Measurements from ENCODE around the gene FYN.

FYN gene

DNA sequence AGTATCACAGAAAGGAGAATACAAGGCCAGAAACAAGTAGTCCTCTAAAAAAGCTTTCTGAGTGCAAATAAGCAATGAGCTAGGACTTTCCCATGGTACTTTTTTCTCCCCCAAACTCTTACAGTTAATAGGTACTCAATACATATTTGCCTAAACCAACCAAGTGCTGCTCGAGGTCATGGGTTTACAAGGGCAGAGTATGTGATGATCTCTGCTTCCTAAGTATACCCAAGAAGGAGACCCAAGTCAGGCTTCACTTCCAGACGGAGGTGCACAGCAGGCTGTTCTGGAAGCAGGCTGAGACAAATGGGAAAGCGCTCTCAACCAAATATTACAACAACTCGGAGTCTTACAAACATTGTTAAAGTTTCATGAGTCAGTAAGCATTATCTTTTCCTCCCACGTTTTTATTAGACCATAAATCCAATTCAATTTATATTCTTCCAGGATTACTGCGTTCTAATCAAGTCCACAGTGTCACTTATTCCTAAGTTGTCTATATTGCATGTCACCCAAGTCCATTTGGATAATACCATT is 8.1 kb downstream of the FYN start (continued):
- TF ChIP-seq ZNF530 (tag by site-specific recombination; IDR thresholded peaks at IDR 0.05; ENCODE audit: low read depth), result no peak
- no peak for TF ChIP-seq ZNF26 (tag by site-specific recombination; IDR thresholded peaks at IDR 0.05)
- no peak for TF ChIP-seq ZNF621 (tag by site-specific recombination; IDR thresholded peaks at IDR 0.05)
- TF ChIP-seq ZNF843 (tag by site-specific recombination; IDR thresholded peaks at IDR 0.05), result 0 out of 2 replicates have a peak, but pooled peaks have one; percentile 25
- peak; percentile 22; the same call in 1 of the 2 replicates for TF ChIP-seq IKZF3 (tag by site-specific recombination; IDR thresholded peaks at IDR 0.05)
- no peak for TF ChIP-seq ELK4 (IDR thresholded peaks at IDR 0.05; ENCODE audit: borderline replicate concordance, low read depth, low read length)
- 0 out of 2 replicates have a peak, but pooled peaks have one; percentile 0 for TF ChIP-seq ZNF221 (tag by site-specific recombination; IDR thresholded peaks at IDR 0.05; ENCODE audit: borderline replicate concordance)
- TF ChIP-seq ZNF585B (tag by site-specific recombination; IDR thresholded peaks at IDR 0.05), result no peak
- TF ChIP-seq ZNF211 (tag by site-specific recombination; IDR thresholded peaks at IDR 0.05; ENCODE audit: low read depth), result no peak
- TF ChIP-seq ZBTB10 (tag by site-specific recombination; IDR thresholded peaks at IDR 0.05), result no peak
- TF ChIP-seq ZNF626 (tag by site-specific recombination; IDR thresholded peaks at IDR 0.05), result no peak
- no peak for TF ChIP-seq BCL11B (tag by site-specific recombination; IDR thresholded peaks at IDR 0.05; ENCODE audit: low read depth)
- TF ChIP-seq HOXD13 (CRISPR knock-in tag; IDR thresholded peaks at IDR 0.05; ENCODE audit: borderline replicate concordance), result no peak
- no peak for TF ChIP-seq ZBTB7A (tag by site-specific recombination; IDR thresholded peaks at IDR 0.05; ENCODE audit: low read depth)
- TF ChIP-seq, protein P1, sequence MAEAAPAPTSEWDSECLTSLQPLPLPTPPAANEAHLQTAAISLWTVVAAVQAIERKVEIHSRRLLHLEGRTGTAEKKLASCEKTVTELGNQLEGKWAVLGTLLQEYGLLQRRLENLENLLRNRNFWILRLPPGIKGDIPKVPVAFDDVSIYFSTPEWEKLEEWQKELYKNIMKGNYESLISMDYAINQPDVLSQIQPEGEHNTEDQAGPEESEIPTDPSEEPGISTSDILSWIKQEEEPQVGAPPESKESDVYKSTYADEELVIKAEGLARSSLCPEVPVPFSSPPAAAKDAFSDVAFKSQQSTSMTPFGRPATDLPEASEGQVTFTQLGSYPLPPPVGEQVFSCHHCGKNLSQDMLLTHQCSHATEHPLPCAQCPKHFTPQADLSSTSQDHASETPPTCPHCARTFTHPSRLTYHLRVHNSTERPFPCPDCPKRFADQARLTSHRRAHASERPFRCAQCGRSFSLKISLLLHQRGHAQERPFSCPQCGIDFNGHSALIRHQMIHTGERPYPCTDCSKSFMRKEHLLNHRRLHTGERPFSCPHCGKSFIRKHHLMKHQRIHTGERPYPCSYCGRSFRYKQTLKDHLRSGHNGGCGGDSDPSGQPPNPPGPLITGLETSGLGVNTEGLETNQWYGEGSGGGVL (tag by site-specific recombination; IDR thresholded peaks at IDR 0.05), result no peak
- TF ChIP-seq OVOL3 (tag by site-specific recombination; IDR thresholded peaks at IDR 0.05), result no peak
- no peak for TF ChIP-seq ZNF19 (tag by site-specific recombination; IDR thresholded peaks at IDR 0.05; ENCODE audit: low read depth)
- TF ChIP-seq KLF9 (tag by site-specific recombination; IDR thresholded peaks at IDR 0.05; ENCODE audit: low read depth), result 0 out of 2 replicates have a peak, but pooled peaks have one; percentile 11

Measured in HEK293 (cell line).